ENCODE data around the gene ZNF280B. TPM values are rescaled to one million over a fixed set of nuclear protein-coding genes. Genes with fewer than 3 reads are reported as not detected.

ZNF280B gene
- total RNA-seq, 1 experiment from 2014 or later = 1.8 TPM

GRCh38 chr22:22460060-22460459 lies 48.5 kb downstream of the ZNF280B start:
- no peaks in the 10 kb centered on the region; the same call in 1 of the 2 replicates for H3K9me3 ChIP-seq (ENCODE audit: insufficient read depth, low read depth)
- CTCF ChIA-PET = no interaction called here
- no peak overlapping the region for H3K4me3 ChIP-seq
- no TSS peak for BruUV-seq (replicated peaks)
- no peak overlapping the region for H3K27ac ChIP-seq
- no peaks in the 10 kb centered on the region for H3K9me2 ChIP-seq (ENCODE audit: insufficient read depth)
- intact Hi-C loops (cut with micrococcal nuclease; ENCODE audit: unreplicated experiment) = no loop called here
- H3K36me3 ChIP-seq (ENCODE audit: low read depth) = no peaks in the 10 kb centered on the region
- peaks cover 20% of the 10 kb centered on the region for H3K27me3 ChIP-seq (ENCODE audit: insufficient read depth, low read depth)
- H4K20me1 ChIP-seq (ENCODE audit: insufficient read depth) = no peaks in the 10 kb centered on the region
- H3K4me2 ChIP-seq = no peak overlapping the region
- no peak overlapping the region for H2AFZ ChIP-seq
- H3K79me2 ChIP-seq (ENCODE audit: low read depth) = no peaks in the 10 kb centered on the region
- H3F3A ChIP-seq (ENCODE audit: insufficient read depth, low read depth) = no peaks in the 10 kb centered on the region
- no peaks in the 10 kb centered on the region for H3K4me1 ChIP-seq (replicated peaks; ENCODE audit: insufficient read depth)
- no peak for DNase-seq
- POLR2A ChIA-PET (ENCODE audit: unreplicated experiment) = no interaction called here
- TF ChIP-seq CTCF (conservative IDR thresholded peaks at IDR 0.05) (no peak), EZH2 (IDR thresholded peaks at IDR 0.05; ENCODE audit: low read depth) (no peak)

- no TSS peak for BruUV-seq (replicated peaks)
- Histone ChIP-seq H3K4me2 (no peak overlapping the region), H4K20me1 (ENCODE audit: insufficient read depth) (no peaks in the 10 kb centered on the region), H3F3A (ENCODE audit: insufficient read depth, low read depth) (no peaks in the 10 kb centered on the region), H3K36me3 (ENCODE audit: low read depth) (no peaks in the 10 kb centered on the region), H3K9me3 (ENCODE audit: insufficient read depth, low read depth) (no peaks in the 10 kb centered on the region; the same call in 1 of the 2 replicates), H3K27ac (no peak overlapping the region), H3K4me1 (replicated peaks; ENCODE audit: insufficient read depth) (no peaks in the 10 kb centered on the region), H3K27me3 (ENCODE audit: insufficient read depth, low read depth) (peaks cover 17% of the 10 kb centered on the region), H3K9me2 (ENCODE audit: insufficient read depth) (no peaks in the 10 kb centered on the region), H2AFZ (no peak overlapping the region), H3K79me2 (ENCODE audit: low read depth) (no peaks in the 10 kb centered on the region), H3K4me3 (no peak overlapping the region)
- ChIA-PET POLR2A (ENCODE audit: unreplicated experiment) (no interaction called here), CTCF (interaction anchor here (0.6 kb wide), 1 partner anchor 903 kb away, joined by 3 read pairs; no protein-coding TSS in a partner anchor)
- TF ChIP-seq CTCF (conservative IDR thresholded peaks at IDR 0.05) = no peak
- TF ChIP-seq EZH2 (IDR thresholded peaks at IDR 0.05; ENCODE audit: low read depth) = no peak
- intact Hi-C loops (cut with micrococcal nuclease; ENCODE audit: unreplicated experiment) = no loop called here
- no peak for DNase-seq
These were observed 49.5 kb downstream of the ZNF280B start for GRCh38 chr22:22458896-22459588.

- H3K9me2 ChIP-seq (ENCODE audit: insufficient read depth) = no peaks in the 10 kb centered on the region
- no peaks in the 10 kb centered on the region for H4K20me1 ChIP-seq (ENCODE audit: insufficient read depth)
- ChIA-PET CTCF (interaction anchor here (0.6 kb wide), 1 partner anchor 902 kb away, joined by 3 read pairs; no protein-coding TSS in a partner anchor), POLR2A (ENCODE audit: unreplicated experiment) (no interaction called here)
- no peaks in the 10 kb centered on the region for H3K36me3 ChIP-seq (ENCODE audit: low read depth)
- no peak overlapping the region for H3K4me3 ChIP-seq
- no peaks in the 10 kb centered on the region for H3K79me2 ChIP-seq (ENCODE audit: low read depth)
- H3K27ac ChIP-seq = no peak overlapping the region
- TF ChIP-seq EZH2 (IDR thresholded peaks at IDR 0.05; ENCODE audit: low read depth) (no peak), CTCF (conservative IDR thresholded peaks at IDR 0.05) (no peak)
- H3F3A ChIP-seq (ENCODE audit: insufficient read depth, low read depth) = no peaks in the 10 kb centered on the region
- no peaks in the 10 kb centered on the region; the same call in 1 of the 2 replicates for H3K9me3 ChIP-seq (ENCODE audit: insufficient read depth, low read depth)
- no peak overlapping the region for H3K4me2 ChIP-seq
- no TSS peak for BruUV-seq (replicated peaks)
- no peak overlapping the region for H2AFZ ChIP-seq
- peaks cover 23% of the 10 kb centered on the region for H3K27me3 ChIP-seq (ENCODE audit: insufficient read depth, low read depth)
- intact Hi-C loops (cut with micrococcal nuclease; ENCODE audit: unreplicated experiment) = no loop called here
- no peaks in the 10 kb centered on the region for H3K4me1 ChIP-seq (replicated peaks; ENCODE audit: insufficient read depth)
- DNase-seq = no peak
These were observed 50.2 kb downstream of the ZNF280B start for GRCh38 chr22:22458387-22458786.
